SU-DHL-6 (cell line): ENCODE results near the gene THRA.

Source experiments
- H2AFZ ChIP-seq: fragments of 200-600 bp; sonication (generic); 2 replicates; pipeline ENCODE4 v1.6.1; 2014; ENCODE audit warnings: low read depth, mild to moderate bottlenecking, moderate library complexity, mixed read lengths, antibody characterized with exemption, low read length; ENCODE audit not compliant: severe bottlenecking
- H3F3A ChIP-seq: fragments of 200-600 bp; shearing (Covaris generic); 2 replicates; pipeline ENCODE4 v1.6.0; 2016; ENCODE audit warnings: antibody characterized with exemption, mild to moderate bottlenecking; ENCODE audit not compliant: insufficient read depth
- H3K27ac ChIP-seq: fragments of 200-600 bp; sonication (generic); 2 replicates; pipeline ENCODE4 v1.5.1; 2016; ENCODE audit warnings: low read depth, mild to moderate bottlenecking, low read length, moderate library complexity, mixed read lengths
- H3K27me3 ChIP-seq: fragments of 200-600 bp; sonication (generic), shearing (Covaris generic); 2 replicates; pipeline ENCODE4 v1.6.0; 2014; ENCODE audit warnings: mild to moderate bottlenecking, low read length
- H3K36me3 ChIP-seq: fragments of 200-600 bp; sonication (generic); 2 replicates; pipeline ENCODE4 v1.6.1; 2014; ENCODE audit warnings: mild to moderate bottlenecking, low read length, mixed read lengths
- H3K4me2 ChIP-seq: fragments of 300-600, 200-600 bp; shearing (Covaris generic), sonication (generic); 2 replicates; pipeline ENCODE4 v1.6.0; 2014; ENCODE audit warnings: low read length, low read depth, mild to moderate bottlenecking; ENCODE audit not compliant: poor library complexity, severe bottlenecking
- H3K4me3 ChIP-seq: fragments of 200-600 bp; sonication (generic); 2 replicates; pipeline ENCODE4 v1.5.1; 2014; ENCODE audit warnings: antibody characterized with exemption, low read length, mild to moderate bottlenecking, mixed read lengths; ENCODE audit not compliant: insufficient read depth, poor library complexity, severe bottlenecking
- H3K79me2 ChIP-seq: fragments of 200-600 bp; sonication (generic); 2 replicates; pipeline ENCODE4 v1.6.1; 2014; ENCODE audit warnings: mild to moderate bottlenecking, low read length, moderate library complexity; ENCODE audit not compliant: insufficient read depth
- H3K9ac ChIP-seq: fragments of 200-600 bp; sonication (generic); 2 replicates; pipeline ENCODE4 v1.7.0; 2014; ENCODE audit warnings: mild to moderate bottlenecking, low read length
- H3K9me2 ChIP-seq: fragments of 200-600 bp; sonication (generic); replicated peaks from 2 replicates; pipeline ENCODE4 v1.6.1; 2014; ENCODE audit warnings: low read length; ENCODE audit not compliant: insufficient read depth
- H3K9me3 ChIP-seq: fragments of 200-600 bp; sonication (generic); 2 replicates; pipeline ENCODE4 v1.6.1; 2014; ENCODE audit warnings: low read length, mixed read lengths; ENCODE audit not compliant: insufficient read depth
- H4K20me1 ChIP-seq: fragments of 200-600 bp; sonication (generic); 2 replicates; pipeline ENCODE4 v1.6.1; 2014; ENCODE audit warnings: low read depth, mild to moderate bottlenecking, antibody characterized with exemption, low read length, moderate library complexity, mixed read lengths
- EZH2phosphoT487 ChIP-seq: fragments of 200-600 bp; sonication (generic), shearing (Covaris generic); conservative IDR thresholded peaks from 2 replicates; pipeline ENCODE4 v1.6.1; 2018; ENCODE audit warnings: mild to moderate bottlenecking, antibody characterized with exemption, low read length, moderate library complexity, mixed read lengths
- TF ChIP-seq, protein P1 (sequence below): fragments of 200-600 bp; sonication (generic); IDR thresholded peaks from one replicate; pipeline ENCODE4 v1.5.1; 2017; ENCODE audit warnings: antibody characterized with exemption, mild to moderate bottlenecking, low read length, moderate library complexity; ENCODE audit not compliant: insufficient read depth, poor library complexity, severe bottlenecking

The THRA gene

DNA sequence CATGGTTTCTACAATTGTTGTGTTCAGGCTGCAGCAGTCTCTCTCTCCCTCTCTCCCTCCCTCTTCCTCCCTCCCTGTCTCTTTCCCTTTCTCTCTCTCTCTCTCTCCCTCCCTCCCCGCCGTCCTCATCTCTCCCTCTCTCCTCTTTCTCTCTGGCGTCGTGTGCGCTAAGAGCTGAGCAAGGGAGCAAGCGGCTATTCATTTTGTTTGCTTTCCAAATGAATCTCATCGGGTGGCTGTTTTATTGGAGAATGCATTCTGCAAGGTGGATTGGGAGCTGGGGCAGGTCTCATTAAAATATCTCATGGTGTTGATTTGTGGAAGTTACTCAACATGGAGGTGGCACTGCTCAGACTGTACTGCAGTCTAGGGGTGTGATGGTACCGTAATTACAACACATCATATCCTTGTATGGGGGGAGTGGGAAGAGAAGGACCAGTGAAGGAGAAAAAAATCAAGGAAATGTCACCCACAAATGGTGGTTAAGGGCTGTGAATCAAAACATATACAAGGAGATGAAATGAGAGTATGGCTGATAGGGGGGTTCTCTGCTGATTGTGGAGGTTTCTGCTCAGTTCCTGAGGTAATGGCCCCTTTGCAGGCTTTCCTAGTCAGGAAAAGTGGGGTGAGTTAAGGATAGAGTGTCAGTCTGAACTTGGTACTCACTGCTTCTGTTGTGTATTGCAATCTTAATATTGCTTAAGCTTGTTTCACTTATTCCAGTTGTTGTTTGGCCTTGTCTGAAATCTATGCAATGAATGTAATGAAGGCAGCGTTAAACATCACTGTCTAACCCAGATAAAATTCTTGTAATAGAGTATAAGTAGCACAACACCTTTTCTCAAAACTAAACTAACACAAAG, 61.7 kb downstream of the THRA start:
- TF ChIP-seq EZH2phosphoT487, result no peak
- TF ChIP-seq, protein P1, sequence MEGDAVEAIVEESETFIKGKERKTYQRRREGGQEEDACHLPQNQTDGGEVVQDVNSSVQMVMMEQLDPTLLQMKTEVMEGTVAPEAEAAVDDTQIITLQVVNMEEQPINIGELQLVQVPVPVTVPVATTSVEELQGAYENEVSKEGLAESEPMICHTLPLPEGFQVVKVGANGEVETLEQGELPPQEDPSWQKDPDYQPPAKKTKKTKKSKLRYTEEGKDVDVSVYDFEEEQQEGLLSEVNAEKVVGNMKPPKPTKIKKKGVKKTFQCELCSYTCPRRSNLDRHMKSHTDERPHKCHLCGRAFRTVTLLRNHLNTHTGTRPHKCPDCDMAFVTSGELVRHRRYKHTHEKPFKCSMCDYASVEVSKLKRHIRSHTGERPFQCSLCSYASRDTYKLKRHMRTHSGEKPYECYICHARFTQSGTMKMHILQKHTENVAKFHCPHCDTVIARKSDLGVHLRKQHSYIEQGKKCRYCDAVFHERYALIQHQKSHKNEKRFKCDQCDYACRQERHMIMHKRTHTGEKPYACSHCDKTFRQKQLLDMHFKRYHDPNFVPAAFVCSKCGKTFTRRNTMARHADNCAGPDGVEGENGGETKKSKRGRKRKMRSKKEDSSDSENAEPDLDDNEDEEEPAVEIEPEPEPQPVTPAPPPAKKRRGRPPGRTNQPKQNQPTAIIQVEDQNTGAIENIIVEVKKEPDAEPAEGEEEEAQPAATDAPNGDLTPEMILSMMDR, result no peak
- H3K79me2 ChIP-seq, result peaks cover 50% of the 10 kb centered on the region
- H3K4me2 ChIP-seq, result peak overlapping the region; percentile 85
- H3K9ac ChIP-seq, result peak overlapping the region; percentile 98
- peaks cover 4% of the 10 kb centered on the region; the same call in 1 of the 2 replicates for H4K20me1 ChIP-seq
- H3K27me3 ChIP-seq, result no peaks in the 10 kb centered on the region
- H3F3A ChIP-seq, result peaks cover 10% of the 10 kb centered on the region
- peaks cover 18% of the 10 kb centered on the region; the same call in 1 of the 2 replicates for H3K36me3 ChIP-seq
- peak overlapping the region; percentile 73 for H3K4me3 ChIP-seq
- H3K27ac ChIP-seq, result peak overlapping the region; percentile 25; the same call in 1 of the 2 replicates
- no peaks in the 10 kb centered on the region for H3K9me3 ChIP-seq
- H2AFZ ChIP-seq, result no peak overlapping the region
- no peaks in the 10 kb centered on the region for H3K9me2 ChIP-seq

- Histone ChIP-seq H4K20me1 (peaks cover 4% of the 10 kb centered on the region; the same call in 1 of the 2 replicates), H3K36me3 (peaks cover 59% of the 10 kb centered on the region), H2AFZ (no peak overlapping the region), H3K9me2 (no peaks in the 10 kb centered on the region), H3K9me3 (no peaks in the 10 kb centered on the region), H3F3A (peaks cover 9% of the 10 kb centered on the region; the same call in 1 of the 2 replicates), H3K27me3 (no peaks in the 10 kb centered on the region), H3K9ac (no peak overlapping the region), H3K4me3 (no peak overlapping the region), H3K27ac (no peak overlapping the region), H3K79me2 (peaks cover 41% of the 10 kb centered on the region), H3K4me2 (no peak overlapping the region)
- TF ChIP-seq EZH2phosphoT487, result no peak
- TF ChIP-seq, protein P1, result no peak
Measured at GRCh38 chr17:40129498-40129897, 66.7 kb downstream of the THRA start.

GRCh38 chr17:40130352-40131042, 67.7 kb downstream of the THRA start:
- H3K27me3 ChIP-seq, result no peaks in the 10 kb centered on the region

More at GRCh38 chr17:40130352-40131042, 67.7 kb downstream of the THRA start:
- Histone ChIP-seq H3K4me2 (no peak overlapping the region), H3K36me3 (peaks cover 64% of the 10 kb centered on the region), H3K27ac (no peak overlapping the region), H3K4me3 (no peak overlapping the region), H3F3A (peaks cover 11% of the 10 kb centered on the region; the same call in 1 of the 2 replicates), H3K9me2 (no peaks in the 10 kb centered on the region), H3K9ac (no peak overlapping the region), H3K9me3 (no peaks in the 10 kb centered on the region), H2AFZ (no peak overlapping the region), H3K79me2 (peaks cover 31% of the 10 kb centered on the region), H4K20me1 (no peaks in the 10 kb centered on the region)
- TF ChIP-seq, protein P1, result no peak
- TF ChIP-seq EZH2phosphoT487, result no peak
